ENCODE results near the gene GJA1.

The GJA1 gene

DNA sequence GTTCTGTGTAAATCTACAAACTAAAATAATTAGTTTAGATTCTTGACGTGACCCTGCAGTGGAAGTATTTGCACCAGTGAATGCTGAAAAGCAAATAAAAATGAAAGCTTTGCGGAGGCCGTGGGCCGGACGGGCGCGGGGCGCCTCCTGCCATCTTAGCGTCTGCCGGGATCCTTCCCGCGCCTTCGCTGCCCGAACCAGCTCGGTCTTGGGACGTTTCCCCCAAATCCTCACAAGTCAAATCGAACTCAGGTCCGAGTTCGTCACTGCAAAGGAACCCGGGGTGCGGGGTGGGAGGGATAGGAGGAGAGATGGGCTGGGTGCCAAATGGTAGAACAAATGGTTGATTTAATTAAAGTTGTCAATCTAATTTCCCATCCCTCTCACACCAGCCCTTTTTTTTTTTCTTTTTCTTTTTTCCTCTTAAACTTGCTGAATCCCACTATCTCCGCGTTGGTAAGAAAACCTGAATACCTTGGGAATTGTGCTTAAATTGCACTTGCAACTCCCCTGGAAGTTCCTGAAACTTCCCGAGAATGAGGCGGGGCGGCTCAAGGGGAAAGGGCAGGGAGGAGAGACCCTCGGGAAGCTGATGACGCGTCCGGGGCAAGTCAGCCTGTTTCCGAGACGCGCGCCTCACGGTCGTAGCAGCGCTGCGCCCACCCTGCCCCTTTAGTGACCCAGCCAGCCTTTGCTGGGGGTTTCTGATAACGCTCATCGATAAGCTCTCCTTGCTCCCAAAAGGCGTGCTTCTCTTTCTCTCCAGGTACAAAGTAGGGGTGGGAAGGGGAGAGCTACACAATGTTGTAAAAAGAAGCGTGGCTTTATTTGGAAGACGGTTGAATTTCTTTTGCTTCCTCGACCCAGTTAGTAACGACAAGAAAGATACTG is 1.8 kb downstream of the GJA1 start:
- Histone ChIP-seq H3K4me3 (ENCODE audit: low read depth, low read length) (peak overlapping the region; percentile 96), H2AFZ (peak overlapping the region; percentile 78), H3K27ac (peak overlapping the region; percentile 95), H3K9me3 (ENCODE audit: control insufficient read depth, low read length) (no peaks in the 10 kb centered on the region), H3K4me1 (peaks cover 9% of the 10 kb centered on the region), H3K27me3 (ENCODE audit: control insufficient read depth, insufficient read depth, low read length) (no peaks in the 10 kb centered on the region), H3K79me2 (peaks cover 3% of the 10 kb centered on the region), H3K4me2 (ENCODE audit: low read length) (peak overlapping the region; percentile 89), H3K9ac (peak overlapping the region; percentile 39), H3K36me3 (ENCODE audit: control insufficient read depth, insufficient read depth, low read length) (no peaks in the 10 kb centered on the region)
- no peak for TF ChIP-seq CTCF (IDR thresholded peaks at IDR 0.05)

DNA sequence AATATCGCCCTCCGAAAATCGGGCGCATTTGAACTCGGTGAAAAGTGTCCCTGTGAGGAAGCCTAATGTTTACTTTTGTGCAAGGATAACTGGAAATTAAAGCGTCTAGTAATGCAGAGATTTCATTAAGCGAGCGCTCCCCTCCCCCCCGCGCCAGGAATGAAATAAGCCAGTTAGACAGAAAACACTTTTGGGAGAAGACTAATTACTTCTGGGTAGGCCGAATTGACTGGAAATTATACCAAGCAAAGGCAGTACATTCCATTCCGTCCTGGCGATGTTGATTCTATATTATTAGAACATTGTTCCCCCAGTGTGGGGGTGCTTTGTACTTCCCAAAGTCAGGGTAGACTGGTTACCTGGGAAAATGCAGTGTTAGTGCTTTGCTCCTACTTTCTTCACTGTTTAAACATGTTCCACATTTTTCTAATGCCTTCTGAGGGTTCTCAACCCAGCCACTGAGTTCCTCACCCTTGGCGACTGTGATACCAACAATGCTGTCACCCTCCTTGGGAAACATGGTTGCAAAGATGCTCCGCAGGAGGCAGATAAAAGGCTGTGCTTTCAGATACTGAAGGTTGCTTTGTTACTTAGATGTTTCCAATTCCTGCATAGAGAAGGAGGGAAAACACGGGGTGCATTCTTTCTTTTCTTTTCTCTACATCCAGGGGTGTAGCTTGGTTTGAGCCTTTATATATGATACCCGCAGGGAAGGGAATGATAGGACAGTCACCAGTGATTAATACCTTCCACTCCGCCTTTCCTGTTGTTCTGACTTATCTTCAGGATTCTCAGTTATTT is 2.6 kb downstream of the GJA1 start:
- peaks cover 15% of the 10 kb centered on the region for H3K4me1 ChIP-seq

DNA sequence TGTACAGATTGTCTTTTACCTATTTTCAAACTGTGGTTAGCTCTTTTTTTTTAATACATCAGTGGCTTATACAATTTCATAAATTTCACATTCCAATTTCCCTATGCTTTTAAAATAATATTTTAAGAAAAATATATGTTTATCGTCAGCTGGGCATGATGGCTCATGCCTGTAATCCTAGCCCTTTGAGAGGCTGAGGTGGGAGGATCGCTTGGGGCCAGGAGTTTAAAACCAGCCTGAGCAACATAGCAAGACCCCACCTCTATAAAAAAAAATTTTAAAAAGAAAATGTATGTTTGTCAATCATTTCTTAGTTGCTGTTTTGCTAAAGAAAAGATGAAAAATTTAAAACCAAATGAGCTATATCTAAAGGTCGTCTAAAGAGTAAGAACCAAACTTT is 3.4 kb downstream of the GJA1 start:
- peak overlapping the region; percentile 95 for H3K27ac ChIP-seq
- no peaks in the 10 kb centered on the region for H3K36me3 ChIP-seq (ENCODE audit: control insufficient read depth, insufficient read depth, low read length)
- H2AFZ ChIP-seq = no peak overlapping the region
- H3K4me2 ChIP-seq (ENCODE audit: low read length) = peak overlapping the region; percentile 89
- H3K27me3 ChIP-seq (ENCODE audit: control insufficient read depth, insufficient read depth, low read length) = no peaks in the 10 kb centered on the region
- TF ChIP-seq CTCF (IDR thresholded peaks at IDR 0.05) = no peak
- H3K79me2 ChIP-seq = peaks cover 5% of the 10 kb centered on the region
- H3K4me1 ChIP-seq = peaks cover 15% of the 10 kb centered on the region
- no peaks in the 10 kb centered on the region for H3K9me3 ChIP-seq (ENCODE audit: control insufficient read depth, low read length)
- no peak overlapping the region for H3K9ac ChIP-seq
- peak overlapping the region; percentile 96 for H3K4me3 ChIP-seq (ENCODE audit: low read depth, low read length)

More for the DNA sequence above, 2.6 kb downstream of the GJA1 start:
- TF ChIP-seq CTCF (IDR thresholded peaks at IDR 0.05) = no peak
- Histone ChIP-seq H3K27ac (peak overlapping the region; percentile 95), H2AFZ (peak overlapping the region; percentile 78), H3K79me2 (peaks cover 5% of the 10 kb centered on the region), H3K36me3 (ENCODE audit: control insufficient read depth, insufficient read depth, low read length) (no peaks in the 10 kb centered on the region), H3K4me3 (ENCODE audit: low read depth, low read length) (peak overlapping the region; percentile 96), H3K9me3 (ENCODE audit: control insufficient read depth, low read length) (no peaks in the 10 kb centered on the region), H3K27me3 (ENCODE audit: control insufficient read depth, insufficient read depth, low read length) (no peaks in the 10 kb centered on the region), H3K4me2 (ENCODE audit: low read length) (peak overlapping the region; percentile 89), H3K9ac (peak overlapping the region; percentile 39)

- H3K27ac ChIP-seq = peak overlapping the region; percentile 95
These were observed 4.0 kb downstream of the GJA1 start for GRCh38 chr6:121439475-121439874.

More at GRCh38 chr6:121439475-121439874, 4.0 kb downstream of the GJA1 start:
- Histone ChIP-seq H3K4me1 (peaks cover 18% of the 10 kb centered on the region), H3K79me2 (peaks cover 5% of the 10 kb centered on the region), H3K27me3 (ENCODE audit: control insufficient read depth, insufficient read depth, low read length) (no peaks in the 10 kb centered on the region), H2AFZ (peak overlapping the region; percentile 33), H3K4me2 (ENCODE audit: low read length) (peak overlapping the region; percentile 51), H3K36me3 (ENCODE audit: control insufficient read depth, insufficient read depth, low read length) (no peaks in the 10 kb centered on the region), H3K9ac (no peak overlapping the region), H3K4me3 (ENCODE audit: low read depth, low read length) (no peak overlapping the region), H3K9me3 (ENCODE audit: control insufficient read depth, low read length) (no peaks in the 10 kb centered on the region)
- TF ChIP-seq CTCF (IDR thresholded peaks at IDR 0.05) = no peak

All from parathyroid adenoma (tissue), 2 donors.